Karpas-422 (cell line): Measurements from ENCODE around the gene ETF1. TPM values are rescaled to one million over a fixed set of nuclear protein-coding genes. Genes with fewer than 3 reads are reported as not detected.
A peak's percentile ranks its signal among the peaks of the same experiment; 100 is the strongest.

Experiments
- DNase-seq: peaks from one replicate; pipeline ENCODE4 v3.0.0-alpha.2; 2015
- H2AFZ ChIP-seq: fragments of 200-600 bp; sonication (generic); 2 replicates; pipeline ENCODE4 v1.6.1; 2014; ENCODE audit warnings: antibody characterized with exemption, low read length, mixed read lengths
- H3K27ac ChIP-seq: fragments of 200-600 bp; sonication (generic); 2 replicates; pipeline ENCODE4 v1.5.1; 2014; ENCODE audit warnings: mild to moderate bottlenecking, low read length, moderate library complexity
- H3K27me3 ChIP-seq: fragments of 200-600 bp; sonication (generic); 2 replicates; pipeline ENCODE4 v1.6.1; 2014; ENCODE audit warnings: low read length, mixed read lengths
- H3K36me3 ChIP-seq: fragments of 200-600 bp; sonication (generic); 2 replicates; pipeline ENCODE4 v1.6.1; 2014; ENCODE audit warnings: low read length, mixed read lengths; ENCODE audit not compliant: insufficient read depth
- H3K4me1 ChIP-seq: fragments of 200-600 bp; sonication (generic); 2 replicates; pipeline ENCODE4 v1.6.1; 2014; ENCODE audit warnings: mild to moderate bottlenecking, low read length, mixed read lengths
- H3K4me2 ChIP-seq: fragments of 200-600 bp; sonication (generic); 2 replicates; pipeline ENCODE4 v1.6.1; 2014; ENCODE audit warnings: low read length, low read depth, mild to moderate bottlenecking; ENCODE audit not compliant: poor library complexity, severe bottlenecking
- H3K4me3 ChIP-seq: fragments of 200-600 bp; sonication (generic); 2 replicates; pipeline ENCODE4 v1.5.1; 2014; ENCODE audit warnings: mild to moderate bottlenecking, antibody characterized with exemption, low read length, mixed read lengths
- H3K79me2 ChIP-seq: fragments of 200-600 bp; sonication (generic); 2 replicates; pipeline ENCODE4 v1.6.1; 2014; ENCODE audit warnings: mild to moderate bottlenecking, low read length, mixed read lengths
- H3K9ac ChIP-seq: fragments of 200-600 bp; sonication (generic); 2 replicates; pipeline ENCODE4 v1.6.0; 2014; ENCODE audit warnings: low read length
- H3K9me2 ChIP-seq: fragments of 200-600 bp; sonication (generic), shearing (Covaris generic); replicated peaks from 2 replicates; pipeline ENCODE4 v1.6.0; 2014; ENCODE audit warnings: mild to moderate bottlenecking, low read length, moderate library complexity; ENCODE audit not compliant: insufficient read depth
- H3K9me3 ChIP-seq: fragments of 300-700, 200-600 bp; sonication (generic); 2 replicates; pipeline ENCODE4 v1.6.1; 2014; ENCODE audit warnings: low read length, mixed read lengths
- H4K20me1 ChIP-seq: fragments of 200-600 bp; sonication (generic); 2 replicates; pipeline ENCODE4 v1.6.1; 2014; ENCODE audit warnings: mild to moderate bottlenecking, antibody characterized with exemption, low read length, low read depth; ENCODE audit not compliant: insufficient read depth
- total RNA-seq: library from RNA; depleted of rRNA; stranded (reverse); fragments of >200 nt; shearing (Covaris generic); gene quantifications from 2 replicates; pipeline ENCODE4 v1.2.3, GENCODE V29; 2014; ENCODE audit warnings: low replicate concordance

Gene ETF1
- total RNA-seq, 1 experiment from 2014 or later = 100 TPM

DNA sequence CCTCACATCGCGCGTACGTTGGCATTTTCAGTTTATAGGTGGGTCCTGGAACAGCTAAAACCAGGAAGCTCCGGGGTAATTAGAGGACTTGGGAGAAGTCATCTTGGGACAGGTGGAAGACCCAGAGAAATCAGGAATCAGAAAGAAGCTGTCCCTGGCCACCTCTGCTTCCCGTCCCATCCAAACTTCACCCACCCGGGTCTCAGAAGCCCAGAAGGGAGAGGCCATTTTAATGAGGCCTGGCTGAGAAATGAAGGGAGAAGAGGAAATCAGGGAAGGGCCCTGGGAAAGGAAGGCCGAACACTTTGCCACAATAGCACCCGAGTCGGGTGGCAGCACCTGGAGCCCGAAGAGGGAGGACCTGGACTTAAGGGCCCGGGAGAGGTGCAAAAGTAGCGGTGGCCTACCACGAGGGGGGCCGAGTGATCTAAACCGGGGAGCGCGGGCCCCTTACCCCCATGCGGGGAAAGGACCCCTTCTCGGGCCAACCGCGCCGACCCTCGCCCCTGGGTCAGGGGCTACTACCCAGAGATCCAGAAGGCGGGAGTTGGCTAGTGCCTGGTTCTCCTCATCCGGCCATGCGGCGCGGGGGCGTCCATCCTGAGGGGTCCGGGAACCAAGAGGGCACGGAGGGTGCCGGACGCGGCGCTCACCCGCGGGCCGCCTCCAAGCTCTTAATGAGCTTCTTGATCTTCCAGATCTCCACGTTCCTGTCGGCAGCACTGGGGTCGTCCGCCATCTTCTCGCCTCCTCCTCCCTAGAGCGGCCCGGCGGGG lies 668 bp downstream of the ETF1 start:
- peak overlapping the region; percentile 85 for H3K4me2 ChIP-seq
- no peaks in the 10 kb centered on the region for H3K9me2 ChIP-seq
- H3K27me3 ChIP-seq = no peaks in the 10 kb centered on the region
- peak overlapping the region; percentile 62 for H3K27ac ChIP-seq
- H3K9ac ChIP-seq = peak overlapping the region; percentile 99
- H3K9me3 ChIP-seq = no peaks in the 10 kb centered on the region
- DNase-seq = peak; percentile 58
- H3K4me3 ChIP-seq = peak overlapping the region; percentile 92
- peaks cover 49% of the 10 kb centered on the region for H3K4me1 ChIP-seq
- no peak overlapping the region for H2AFZ ChIP-seq
- peaks cover 92% of the 10 kb centered on the region for H3K79me2 ChIP-seq
- H3K36me3 ChIP-seq = peaks cover 35% of the 10 kb centered on the region
- peaks cover 40% of the 10 kb centered on the region for H4K20me1 ChIP-seq

- Histone ChIP-seq H3K4me2 (peak overlapping the region; percentile 85), H2AFZ (no peak overlapping the region), H3K79me2 (peaks cover 92% of the 10 kb centered on the region), H4K20me1 (peaks cover 45% of the 10 kb centered on the region), H3K4me1 (peaks cover 49% of the 10 kb centered on the region), H3K27me3 (no peaks in the 10 kb centered on the region), H3K27ac (peak overlapping the region; percentile 62), H3K4me3 (peak overlapping the region; percentile 92), H3K9me2 (no peaks in the 10 kb centered on the region), H3K9ac (peak overlapping the region; percentile 99), H3K36me3 (peaks cover 35% of the 10 kb centered on the region), H3K9me3 (no peaks in the 10 kb centered on the region)
- no peak for DNase-seq
Measured at GRCh38 chr5:138541511-138542179, 1.4 kb downstream of the ETF1 start.

DNA sequence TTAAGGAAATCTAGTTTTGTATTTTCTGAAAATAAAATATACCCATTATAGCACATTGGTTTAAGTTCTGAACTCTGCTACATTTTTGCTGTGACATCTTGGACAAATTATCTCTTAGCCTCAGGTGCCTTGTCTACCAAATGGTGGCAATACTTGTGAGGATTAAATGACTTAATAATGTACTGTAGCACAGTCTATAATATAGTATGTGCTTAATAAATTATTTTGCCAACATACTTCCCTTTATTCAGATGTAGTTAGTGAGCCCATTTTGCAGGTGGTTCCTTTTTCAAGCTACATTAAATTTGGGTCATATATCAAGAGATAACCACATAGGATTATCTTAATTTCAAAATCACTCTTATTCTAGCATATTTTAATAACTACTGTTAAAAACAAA lies 3.2 kb downstream of the ETF1 start:
- no peaks in the 10 kb centered on the region for H3K9me2 ChIP-seq
- H3K79me2 ChIP-seq = peaks cover 93% of the 10 kb centered on the region
- peaks cover 35% of the 10 kb centered on the region for H3K4me1 ChIP-seq
- peak overlapping the region; percentile 92; the same call in 1 of the 2 replicates for H3K4me3 ChIP-seq
- DNase-seq = no peak
- H3K4me2 ChIP-seq = peak overlapping the region; percentile 85
- no peak overlapping the region for H3K9ac ChIP-seq
- peaks cover 41% of the 10 kb centered on the region for H3K36me3 ChIP-seq
- H3K27ac ChIP-seq = peak overlapping the region; percentile 39
- H3K9me3 ChIP-seq = no peaks in the 10 kb centered on the region
- H4K20me1 ChIP-seq = peaks cover 48% of the 10 kb centered on the region
- no peaks in the 10 kb centered on the region for H3K27me3 ChIP-seq
- no peak overlapping the region for H2AFZ ChIP-seq

GRCh38 chr5:138538943-138539627 lies 4.0 kb downstream of the ETF1 start:
- H3K9me2 ChIP-seq = no peaks in the 10 kb centered on the region
- no peak overlapping the region for H2AFZ ChIP-seq
- no peaks in the 10 kb centered on the region for H3K27me3 ChIP-seq
- H3K79me2 ChIP-seq = peaks cover 93% of the 10 kb centered on the region
- no peak overlapping the region for H3K9ac ChIP-seq
- peaks cover 35% of the 10 kb centered on the region for H3K4me1 ChIP-seq
- no peak overlapping the region for H3K4me2 ChIP-seq
- H3K4me3 ChIP-seq = no peak overlapping the region
- peaks cover 48% of the 10 kb centered on the region for H3K36me3 ChIP-seq
- no peaks in the 10 kb centered on the region for H3K9me3 ChIP-seq
- peak overlapping the region; percentile 39 for H3K27ac ChIP-seq
- no peak for DNase-seq
- peaks cover 55% of the 10 kb centered on the region for H4K20me1 ChIP-seq

DNA sequence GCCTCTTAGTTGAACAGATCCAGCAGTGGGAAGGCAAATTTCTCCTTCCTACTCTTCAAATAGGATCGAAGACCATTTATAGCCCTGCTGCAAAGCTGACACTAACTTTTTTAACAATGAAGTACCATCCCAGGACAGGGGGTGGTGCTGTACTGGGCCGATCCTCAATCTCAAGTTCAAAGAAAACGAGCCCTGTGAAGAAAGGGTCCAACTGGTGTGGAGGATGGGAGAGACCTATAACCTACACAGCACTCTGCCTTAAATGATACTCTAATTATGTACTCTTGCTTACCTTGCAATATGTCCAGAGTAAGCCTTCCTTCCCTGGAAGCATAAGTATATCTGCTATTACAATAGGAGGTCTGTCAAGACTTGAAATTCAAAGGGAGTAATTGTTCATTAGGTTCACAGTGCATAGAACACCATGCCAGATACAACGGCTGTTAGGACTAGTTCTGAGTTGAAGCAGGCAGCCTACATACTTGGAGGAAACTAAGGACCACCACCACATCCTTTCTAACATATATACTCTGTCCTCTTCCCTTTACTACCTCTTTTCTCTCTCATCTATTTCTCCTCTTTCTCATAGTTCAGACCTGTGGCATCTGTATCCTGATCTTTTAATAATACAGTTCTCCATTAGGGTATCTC lies 6.2 kb downstream of the ETF1 start:
- Histone ChIP-seq H3K4me3 (no peak overlapping the region), H3K9me3 (no peaks in the 10 kb centered on the region), H3K4me1 (peaks cover 44% of the 10 kb centered on the region), H3K36me3 (peaks cover 59% of the 10 kb centered on the region), H3K27me3 (no peaks in the 10 kb centered on the region), H3K4me2 (no peak overlapping the region), H3K27ac (no peak overlapping the region), H2AFZ (no peak overlapping the region), H3K9ac (no peak overlapping the region), H3K9me2 (no peaks in the 10 kb centered on the region), H3K79me2 (peaks cover 95% of the 10 kb centered on the region), H4K20me1 (peaks cover 69% of the 10 kb centered on the region)
- DNase-seq = no peak

DNA sequence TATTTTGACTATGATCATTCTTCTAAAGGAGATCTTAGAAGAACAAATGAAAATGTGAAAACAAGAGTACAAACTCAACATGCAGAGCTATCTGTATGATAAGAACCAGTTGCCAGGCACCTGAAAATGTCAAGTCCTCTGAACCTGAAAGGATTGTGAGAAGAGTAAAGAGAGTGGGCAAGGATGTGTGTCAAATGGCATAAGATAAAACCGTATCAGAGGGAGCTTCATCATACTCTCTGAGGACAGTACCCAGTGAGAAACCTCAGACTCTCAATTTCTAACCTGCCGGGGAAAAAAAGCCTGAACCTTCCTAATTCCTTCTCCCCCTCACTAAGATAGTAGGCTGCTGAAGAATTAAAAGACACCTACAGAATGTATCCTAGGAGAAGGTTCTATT lies 6.8 kb downstream of the ETF1 start:
- no peaks in the 10 kb centered on the region for H3K27me3 ChIP-seq
- peaks cover 68% of the 10 kb centered on the region for H4K20me1 ChIP-seq
- H3K4me2 ChIP-seq = no peak overlapping the region
- no peaks in the 10 kb centered on the region for H3K9me3 ChIP-seq
- H3K79me2 ChIP-seq = peaks cover 94% of the 10 kb centered on the region
- no peak overlapping the region for H3K4me3 ChIP-seq
- no peak for DNase-seq
- H3K9me2 ChIP-seq = no peaks in the 10 kb centered on the region
- H3K9ac ChIP-seq = no peak overlapping the region
- peaks cover 38% of the 10 kb centered on the region for H3K4me1 ChIP-seq
- H3K36me3 ChIP-seq = peaks cover 56% of the 10 kb centered on the region
- no peak overlapping the region for H3K27ac ChIP-seq
- no peak overlapping the region for H2AFZ ChIP-seq

DNA sequence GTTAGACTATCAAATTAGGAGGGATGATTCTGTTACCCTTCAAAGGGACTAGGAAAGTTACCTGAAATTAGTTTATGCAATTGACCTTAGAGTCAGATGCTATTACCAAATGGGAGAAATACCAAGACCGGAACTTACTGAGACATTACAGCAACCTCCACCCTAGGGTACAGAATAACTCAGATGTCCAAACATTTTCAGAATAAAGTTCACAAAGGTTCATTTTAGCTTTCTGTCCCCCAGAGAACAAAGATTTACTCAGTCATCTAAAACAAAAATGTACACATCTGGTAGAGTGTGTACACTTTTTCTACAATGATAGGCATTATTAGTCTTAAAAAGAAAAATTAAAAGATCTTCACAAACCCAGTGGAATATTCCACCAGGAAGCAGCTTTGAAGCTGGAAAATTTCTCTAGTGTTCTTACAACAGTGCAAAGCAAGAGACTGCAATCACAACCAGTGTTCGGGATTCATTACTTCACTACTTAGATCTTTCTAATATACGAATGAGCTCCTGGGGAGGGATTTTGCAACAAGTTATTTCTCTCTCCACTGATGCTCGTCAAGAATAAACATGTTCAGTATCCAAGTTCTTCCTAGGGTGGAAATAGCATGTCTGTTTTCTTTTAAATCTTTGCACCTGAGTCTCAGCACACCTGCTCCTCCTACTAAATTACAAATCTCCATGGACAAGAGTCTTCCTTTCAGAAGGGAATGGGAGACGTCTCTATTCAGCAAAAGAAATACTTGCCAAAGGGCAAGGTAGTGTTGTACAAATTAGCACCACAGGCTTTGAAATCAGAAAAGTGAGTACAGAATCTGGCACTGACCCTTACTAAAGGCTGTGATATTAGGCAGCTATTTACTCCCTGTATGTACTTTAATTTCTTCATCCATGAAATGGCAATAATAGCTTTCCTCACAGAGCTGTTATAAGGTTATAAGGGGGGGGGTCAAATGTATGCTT lies 8.8 kb downstream of the ETF1 start:
- Histone ChIP-seq H3K4me3 (no peak overlapping the region), H3K9me2 (no peaks in the 10 kb centered on the region), H3K27ac (no peak overlapping the region), H3K9ac (no peak overlapping the region), H3K9me3 (no peaks in the 10 kb centered on the region), H3K27me3 (no peaks in the 10 kb centered on the region), H3K79me2 (peaks cover 94% of the 10 kb centered on the region), H3K4me1 (peaks cover 19% of the 10 kb centered on the region), H2AFZ (no peak overlapping the region), H3K4me2 (no peak overlapping the region), H3K36me3 (peaks cover 40% of the 10 kb centered on the region), H4K20me1 (peaks cover 59% of the 10 kb centered on the region)
- no peak for DNase-seq
